DND-41 (cell line): ENCODE results near the gene UNK.

Experiments
- EZH2 ChIP-seq: IDR thresholded peaks from 3 replicates; pipeline ENCODE4 v1.6.1; 2012; ENCODE audit warnings: borderline replicate concordance, low read depth, mild to moderate bottlenecking, moderate library complexity, low read length, inconsistent platforms; ENCODE audit not compliant: severe bottlenecking
- TF ChIP-seq, protein P1 (sequence below): IDR thresholded peaks from 2 replicates; pipeline ENCODE4 v1.5.1; 2012; ENCODE audit warnings: borderline replicate concordance, low read length, moderate library complexity, mild to moderate bottlenecking; ENCODE audit not compliant: poor library complexity, severe bottlenecking; ENCODE audit errors: extremely low read depth

- TF ChIP-seq, protein P1, sequence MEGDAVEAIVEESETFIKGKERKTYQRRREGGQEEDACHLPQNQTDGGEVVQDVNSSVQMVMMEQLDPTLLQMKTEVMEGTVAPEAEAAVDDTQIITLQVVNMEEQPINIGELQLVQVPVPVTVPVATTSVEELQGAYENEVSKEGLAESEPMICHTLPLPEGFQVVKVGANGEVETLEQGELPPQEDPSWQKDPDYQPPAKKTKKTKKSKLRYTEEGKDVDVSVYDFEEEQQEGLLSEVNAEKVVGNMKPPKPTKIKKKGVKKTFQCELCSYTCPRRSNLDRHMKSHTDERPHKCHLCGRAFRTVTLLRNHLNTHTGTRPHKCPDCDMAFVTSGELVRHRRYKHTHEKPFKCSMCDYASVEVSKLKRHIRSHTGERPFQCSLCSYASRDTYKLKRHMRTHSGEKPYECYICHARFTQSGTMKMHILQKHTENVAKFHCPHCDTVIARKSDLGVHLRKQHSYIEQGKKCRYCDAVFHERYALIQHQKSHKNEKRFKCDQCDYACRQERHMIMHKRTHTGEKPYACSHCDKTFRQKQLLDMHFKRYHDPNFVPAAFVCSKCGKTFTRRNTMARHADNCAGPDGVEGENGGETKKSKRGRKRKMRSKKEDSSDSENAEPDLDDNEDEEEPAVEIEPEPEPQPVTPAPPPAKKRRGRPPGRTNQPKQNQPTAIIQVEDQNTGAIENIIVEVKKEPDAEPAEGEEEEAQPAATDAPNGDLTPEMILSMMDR: no peak
- TF ChIP-seq EZH2: no peak
These were observed 53.8 kb downstream of the UNK start for GRCh38 chr17:75838410-75838809.
